Occipital lobe (tissue), 2 donors: ENCODE results near the gene MCTP2. TPM values are rescaled to one million over a fixed set of nuclear protein-coding genes. Genes with fewer than 3 reads are reported as not detected.

Experiments
- DNase-seq: peaks from one replicate; lab custom pipeline; 2025; lab: John Stamatoyannopoulos, UW
- total RNA-seq: library from RNA; depleted of rRNA; stranded (reverse); fragments of >200 nt; gene quantifications from one replicate; pipeline ENCODE4 v1.2.3, GENCODE V29; 2014

MCTP2 gene
- total RNA-seq, 1 donor from 2014 or later = 0.62 TPM

DNA sequence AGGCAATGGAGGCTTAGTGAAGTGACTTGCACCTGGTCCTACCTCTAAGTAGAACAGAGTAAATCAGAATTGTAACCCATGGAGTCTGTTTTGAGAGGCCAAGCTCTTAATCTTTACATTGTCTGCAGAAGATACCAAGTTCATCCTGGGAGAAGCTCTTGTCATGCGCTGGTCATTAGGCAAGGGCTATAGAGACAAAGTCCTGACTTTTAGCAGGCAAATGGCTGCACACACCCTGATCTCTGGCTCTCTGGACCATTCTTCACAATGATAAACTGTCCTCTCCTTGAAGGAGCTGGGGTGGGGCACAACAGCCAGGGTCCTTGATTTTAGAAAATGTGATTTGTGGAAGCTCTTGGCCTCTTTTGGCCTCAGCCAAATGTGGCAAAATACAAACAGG, 65.4 kb downstream of the MCTP2 start:
- no peak for DNase-seq

DNA sequence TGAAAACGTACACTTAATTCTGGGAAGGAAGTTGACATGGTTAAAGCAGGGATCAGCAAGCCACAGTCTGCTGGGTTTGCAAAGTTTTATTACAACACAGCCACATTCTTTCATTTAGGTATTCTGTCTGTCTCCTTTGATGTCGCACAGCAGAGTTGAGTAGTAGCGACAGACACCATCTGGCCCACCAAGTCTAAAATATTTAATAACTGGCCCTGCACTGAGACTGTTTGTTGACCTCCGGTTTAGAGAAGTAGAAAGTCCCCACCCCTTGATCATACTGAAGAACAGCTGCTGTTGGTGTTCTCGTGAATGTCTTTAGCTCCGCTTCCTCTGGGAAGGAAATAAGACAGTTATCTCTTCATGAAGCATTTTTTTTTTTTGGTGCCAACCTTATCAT, 66.2 kb downstream of the MCTP2 start:
- no peak for DNase-seq

DNA sequence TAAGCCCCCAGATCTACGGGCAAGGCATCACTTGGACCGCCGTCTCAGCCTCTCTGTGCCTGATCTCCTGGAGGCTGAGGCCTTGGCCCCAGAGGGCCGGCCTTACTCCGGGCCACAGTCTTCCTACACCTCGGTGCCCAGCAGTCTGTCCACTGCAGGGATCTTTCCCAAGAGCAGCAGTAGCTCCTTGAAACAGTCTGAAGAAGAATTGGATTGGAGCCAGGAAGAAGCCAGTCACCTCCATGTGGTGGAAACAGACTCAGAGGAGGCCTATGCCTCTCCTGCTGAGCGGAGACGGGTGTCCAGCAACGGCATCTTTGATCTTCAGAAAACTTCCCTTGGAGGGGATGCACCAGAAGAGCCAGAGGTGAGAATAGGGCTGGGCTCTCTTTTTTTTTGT, 67.0 kb downstream of the MCTP2 start:
- no peak for DNase-seq

DNA sequence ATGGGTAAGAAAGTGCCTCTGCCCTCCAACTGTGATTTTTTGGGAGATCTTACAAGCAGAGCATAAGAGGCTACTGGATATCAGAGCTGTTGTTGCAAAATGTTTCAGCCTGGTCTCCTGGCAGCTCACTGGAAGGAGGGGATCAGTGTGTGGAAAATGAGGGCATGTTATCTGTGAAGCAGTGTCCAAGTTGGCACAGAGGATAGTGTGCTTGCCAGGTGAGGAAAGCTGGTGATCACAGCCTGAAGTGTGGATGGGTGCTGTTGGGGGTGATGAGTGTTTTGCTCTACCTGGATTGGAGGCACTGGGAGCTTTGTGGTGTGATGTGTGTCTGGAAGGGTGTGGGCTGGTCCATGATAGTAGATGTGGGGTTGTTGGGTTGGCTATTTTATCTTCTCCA, 69.3 kb downstream of the MCTP2 start:
- DNase-seq = no peak

DNA sequence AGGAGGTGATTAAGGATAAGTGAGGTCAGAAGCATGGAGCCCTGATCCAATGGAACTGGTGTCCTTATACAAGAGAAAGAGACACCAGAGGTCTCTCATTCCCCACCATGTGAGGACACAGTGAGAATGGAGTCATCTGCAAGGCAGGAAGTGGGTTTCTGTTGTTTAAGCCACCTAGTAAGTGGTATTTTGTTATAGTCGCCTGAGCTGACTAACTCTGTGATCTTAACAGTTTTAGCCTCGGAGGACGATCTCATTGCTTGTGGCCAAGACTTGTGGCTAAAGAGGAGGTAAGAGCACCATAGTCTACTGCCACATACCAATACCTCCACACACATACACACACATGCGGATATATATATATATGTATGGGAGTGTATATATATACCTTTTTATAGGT, 73.8 kb downstream of the MCTP2 start:
- DNase-seq = no peak

DNA sequence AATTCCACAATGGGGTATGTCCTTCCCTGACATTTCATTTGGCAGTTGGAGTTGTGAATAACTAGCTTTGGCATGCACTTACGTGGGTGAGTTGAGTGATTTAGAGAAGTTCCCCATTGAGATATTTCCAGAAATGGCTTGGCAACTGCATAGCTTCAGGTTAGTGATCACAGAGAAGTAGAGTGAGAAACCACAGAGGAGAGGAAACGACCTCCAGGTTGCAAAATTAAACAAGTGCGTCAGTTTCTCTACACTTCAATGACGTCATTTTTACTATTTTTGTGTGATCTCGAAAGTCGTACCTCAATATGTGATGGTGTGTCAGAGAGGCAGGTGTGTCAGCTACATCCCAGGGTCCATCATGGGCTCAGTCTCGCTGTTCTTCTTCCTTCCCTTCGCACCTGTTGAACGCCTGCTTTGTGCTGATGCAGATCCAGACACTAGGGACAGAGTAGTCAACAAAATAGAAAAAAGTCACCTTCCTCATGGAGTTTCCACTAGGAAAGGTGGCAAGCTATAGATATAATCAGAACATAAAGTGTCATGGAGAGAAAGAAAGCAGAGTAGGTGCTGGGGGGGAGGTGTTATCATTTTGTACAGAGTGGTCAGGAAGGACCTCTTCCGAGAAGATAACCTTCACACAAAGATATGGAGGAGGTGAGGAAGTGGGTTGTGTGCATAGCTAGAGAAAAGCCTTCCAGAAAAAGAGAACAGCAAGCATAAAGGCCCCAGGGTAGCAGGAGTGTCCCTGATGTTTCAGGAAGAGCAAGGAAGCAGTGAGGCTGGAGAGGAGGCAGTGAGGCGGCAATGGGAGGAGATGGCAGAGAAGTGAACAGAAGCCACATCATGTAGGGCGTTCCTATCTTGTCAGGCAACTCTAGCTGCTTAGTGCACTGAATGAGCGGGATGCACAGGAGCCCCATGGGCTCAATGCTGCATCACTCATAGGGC, 75.6 kb downstream of the MCTP2 start:
- no peak for DNase-seq

DNA sequence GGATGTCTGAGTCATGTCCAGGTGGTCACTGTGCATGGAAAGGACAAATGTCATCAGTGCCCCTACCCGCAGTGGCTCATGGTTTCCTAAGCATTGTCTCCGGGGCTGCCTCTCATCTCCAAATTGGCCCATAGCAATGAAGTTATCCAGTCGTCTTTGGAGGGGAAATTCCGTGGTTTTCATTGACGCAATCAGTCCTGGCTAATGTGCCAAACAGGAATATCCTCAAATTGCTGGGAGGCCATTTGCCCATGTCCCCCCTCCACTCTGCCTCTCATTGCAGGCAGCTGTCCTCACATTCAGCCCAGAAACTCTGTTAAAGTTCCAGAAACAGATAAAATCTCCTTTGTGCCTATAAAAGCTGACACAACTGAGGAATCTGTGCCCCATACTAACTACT, 81.6 kb downstream of the MCTP2 start:
- DNase-seq = no peak

DNA sequence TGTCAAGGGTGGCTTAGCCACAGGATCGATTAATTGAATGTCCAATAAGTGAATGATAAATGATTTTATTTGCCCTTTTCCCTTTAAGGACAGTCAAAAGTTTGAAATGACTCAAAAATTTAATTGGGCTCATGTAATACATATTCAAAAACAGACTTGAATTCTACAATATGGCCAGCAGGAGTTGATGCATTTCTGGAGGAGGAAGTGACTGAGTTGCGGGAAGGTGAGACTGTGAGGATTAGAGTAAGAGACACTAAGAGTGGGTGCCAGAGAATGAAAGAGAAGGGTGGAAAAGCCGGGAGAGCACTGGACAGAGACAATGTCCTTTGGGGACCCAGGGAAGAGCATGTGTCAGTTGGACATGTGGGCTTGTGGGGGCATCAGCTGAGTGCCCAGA, 83.3 kb downstream of the MCTP2 start:
- DNase-seq = no peak

DNA sequence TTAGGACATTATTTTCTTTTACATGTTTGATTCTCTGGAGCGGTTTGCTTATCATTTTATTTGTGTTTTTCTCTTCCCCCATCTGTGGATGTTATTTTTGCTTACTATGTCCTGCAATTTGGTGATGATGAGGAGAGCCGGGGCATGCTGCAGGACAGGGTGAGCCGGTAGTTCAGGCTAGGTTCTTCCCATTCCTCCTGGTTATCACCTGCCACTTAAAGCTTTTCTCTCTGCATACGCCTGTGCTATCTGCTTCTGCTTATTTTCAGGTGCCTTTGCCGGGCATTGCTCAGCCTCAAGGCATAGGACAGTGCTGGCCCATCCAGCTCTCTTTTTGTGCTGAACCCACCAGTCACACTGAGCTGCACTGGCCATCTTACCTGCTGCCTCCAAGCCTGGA, 85.8 kb downstream of the MCTP2 start:
- no peak for DNase-seq

DNA sequence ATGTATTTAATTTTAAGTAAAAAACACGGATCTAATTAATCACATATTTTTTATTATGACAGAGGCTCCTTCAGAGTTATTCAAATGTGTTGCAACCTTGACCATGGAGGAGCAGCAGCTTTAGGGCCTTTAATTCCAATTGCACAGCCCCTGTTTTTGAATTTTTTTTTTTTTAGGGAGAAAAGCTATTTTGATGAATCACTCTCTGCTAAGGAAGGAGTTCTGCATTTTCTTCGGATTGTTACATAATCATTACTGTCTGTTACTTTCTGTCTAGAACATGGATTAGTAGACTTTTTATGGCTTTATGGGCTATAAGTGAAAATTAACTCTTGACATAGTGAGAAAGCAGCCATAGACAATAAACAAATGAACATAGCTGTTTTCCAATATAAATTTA, 90.8 kb downstream of the MCTP2 start:
- DNase-seq = no peak

DNA sequence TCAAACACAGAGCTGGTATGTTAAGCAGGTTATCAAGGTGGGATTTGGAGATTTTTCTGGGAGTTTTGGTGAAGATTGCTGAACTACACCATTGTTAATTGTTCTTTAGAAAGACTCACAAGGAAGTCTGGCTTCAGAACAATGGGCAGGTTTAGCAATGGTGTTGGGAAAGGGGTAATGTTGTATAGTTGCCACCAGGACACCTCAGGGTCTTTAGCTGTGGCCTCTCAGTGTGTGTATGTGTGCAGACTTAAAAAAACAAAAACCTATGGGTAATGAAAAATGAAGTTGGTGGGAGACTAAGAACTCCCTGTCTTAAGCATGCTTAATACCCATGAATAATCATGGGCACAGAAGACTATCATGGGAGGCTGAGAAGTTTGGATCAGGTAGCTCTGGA, 91.7 kb downstream of the MCTP2 start:
- DNase-seq = no peak

DNA sequence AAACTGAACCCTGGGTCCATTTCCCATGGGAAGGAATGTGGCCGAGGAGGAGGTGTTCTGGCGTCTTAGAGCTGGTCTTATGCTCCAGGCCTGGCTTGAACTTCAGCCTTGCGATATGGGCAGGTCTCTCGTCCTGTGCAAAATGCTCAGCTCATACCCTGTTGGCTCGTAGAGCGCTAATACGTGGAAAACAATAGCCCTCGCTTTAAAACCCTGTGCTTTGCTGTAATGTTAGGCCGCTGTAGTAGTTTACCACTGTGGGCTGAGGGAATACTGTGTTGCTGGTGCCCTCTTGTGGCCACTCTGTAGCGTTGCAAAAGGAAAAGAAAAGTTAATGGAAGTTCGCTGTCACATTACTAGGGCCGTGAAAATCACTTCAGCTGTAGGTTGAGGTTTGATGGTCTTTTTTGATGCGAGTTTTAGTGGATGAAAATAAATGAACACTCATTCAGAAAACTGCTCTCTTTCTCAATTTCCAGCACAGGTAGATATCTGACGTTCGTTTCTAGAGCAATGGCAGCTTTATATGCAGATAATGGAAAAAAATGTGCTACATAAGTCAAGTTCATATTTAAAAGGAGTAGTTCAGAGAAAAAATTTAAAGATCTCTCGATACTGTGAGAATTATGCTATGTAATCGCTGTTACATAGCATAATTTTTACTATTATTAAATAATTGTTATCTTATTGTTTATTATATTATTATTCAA, 92.9 kb downstream of the MCTP2 start:
- no peak for DNase-seq

DNA sequence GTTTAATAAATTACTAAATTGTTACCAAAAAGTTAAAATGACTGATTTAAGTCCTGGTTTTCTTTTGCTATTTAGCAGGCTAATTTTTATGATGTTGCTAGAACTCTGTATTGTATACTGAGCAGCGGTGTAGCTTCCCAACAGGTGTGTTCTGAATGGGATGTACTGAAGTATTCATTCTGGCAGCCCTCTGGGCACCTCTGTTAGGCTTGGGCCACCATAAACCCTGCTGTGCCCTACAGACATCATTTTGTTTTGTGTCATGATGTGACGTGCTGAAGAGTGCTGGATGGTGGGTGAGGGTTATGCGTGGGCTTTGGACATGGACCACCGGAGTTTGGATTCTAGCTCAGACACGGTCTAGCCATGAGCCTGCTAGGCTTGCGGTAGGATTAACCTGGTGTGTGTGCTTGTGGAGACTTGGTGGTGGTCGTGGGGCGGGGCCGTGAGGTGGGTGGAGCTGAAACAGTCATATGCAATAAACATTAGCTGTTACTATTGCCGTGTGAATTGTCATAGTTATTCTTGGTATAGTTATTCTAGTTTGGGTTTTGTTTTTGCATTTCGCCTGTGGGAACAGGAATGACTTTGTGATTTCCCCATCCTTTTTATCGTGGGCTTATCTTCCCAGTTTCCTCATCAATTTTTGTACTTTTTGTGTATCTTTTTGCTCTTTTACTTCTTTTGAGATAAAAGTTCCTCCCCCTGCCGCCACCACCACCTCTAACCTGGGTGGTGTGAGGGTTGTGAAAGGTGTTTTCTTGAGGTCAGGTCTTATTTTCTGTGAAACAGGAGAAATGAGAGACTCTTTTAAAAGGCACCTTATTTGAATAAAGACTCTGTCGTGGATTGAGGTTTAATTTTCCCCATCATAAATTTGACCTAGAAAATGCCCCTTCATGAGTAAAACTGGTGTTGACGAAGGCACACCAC, 93.7 kb downstream of the MCTP2 start:
- DNase-seq = no peak

DNA sequence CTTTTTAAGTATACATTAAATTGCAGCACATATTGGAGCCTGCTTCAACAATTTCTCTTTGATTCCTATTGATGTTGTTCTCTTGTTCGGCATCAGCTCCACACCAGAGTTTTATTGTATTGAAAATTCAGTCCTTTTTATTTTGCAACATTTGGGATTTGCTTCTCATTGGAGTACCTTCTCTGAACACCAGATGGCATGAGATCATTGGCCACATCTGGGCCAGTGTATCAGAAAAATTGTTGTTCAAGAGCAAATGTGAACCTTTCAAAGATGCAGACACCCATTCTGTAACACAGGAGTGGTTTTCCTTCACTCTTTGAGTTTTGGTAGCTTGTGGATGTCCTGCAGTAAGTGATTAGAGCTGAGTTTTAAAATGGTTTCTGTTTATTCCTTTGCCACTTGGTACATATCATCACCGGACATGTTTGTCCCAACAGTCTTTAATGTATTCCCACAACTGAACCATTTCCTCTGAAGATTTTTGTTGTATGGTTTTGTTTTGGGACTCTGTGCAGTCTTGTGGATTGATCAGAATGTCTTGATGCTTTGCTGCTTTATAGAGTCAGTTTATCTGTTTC, 96.1 kb downstream of the MCTP2 start:
- DNase-seq = no peak

DNA sequence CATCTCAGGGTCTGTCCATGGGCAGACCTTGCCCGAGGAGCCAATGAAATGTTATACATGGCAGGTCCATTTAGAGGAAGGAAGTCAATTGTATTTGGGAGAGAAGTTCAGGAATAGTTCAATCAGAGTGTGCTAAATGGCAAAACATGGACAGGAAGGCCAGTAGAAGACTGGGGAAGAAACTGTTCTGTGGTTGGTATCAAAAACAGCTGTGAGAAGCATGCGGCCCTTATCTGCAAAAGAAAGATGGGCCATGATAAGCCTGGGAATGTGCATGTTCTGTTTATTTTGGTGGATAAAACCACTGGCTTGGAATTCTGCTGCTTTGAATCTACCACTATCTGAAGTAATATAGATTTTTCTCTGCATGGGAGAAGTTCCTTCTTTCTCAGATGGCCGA, 100.4 kb downstream of the MCTP2 start:
- DNase-seq = no peak

DNA sequence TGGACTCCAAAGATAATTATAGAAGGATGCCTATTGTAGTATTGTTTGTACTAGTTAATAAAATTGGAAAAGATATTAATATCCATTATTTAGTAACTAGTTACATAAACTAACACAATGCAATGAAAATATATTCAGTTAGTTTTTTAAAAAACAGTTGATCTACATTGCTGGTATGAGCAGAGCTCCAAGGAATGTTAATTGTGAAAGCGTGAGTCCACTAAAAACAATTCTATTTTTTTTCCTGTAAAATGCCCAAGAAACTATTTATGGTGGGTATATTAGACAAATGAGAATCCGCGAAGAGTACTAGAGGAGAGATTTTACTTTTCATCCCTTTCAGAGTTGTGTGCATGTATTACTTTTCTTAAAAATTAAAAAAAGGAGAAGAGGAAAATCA, 104.3 kb downstream of the MCTP2 start:
- DNase-seq = no peak

DNA sequence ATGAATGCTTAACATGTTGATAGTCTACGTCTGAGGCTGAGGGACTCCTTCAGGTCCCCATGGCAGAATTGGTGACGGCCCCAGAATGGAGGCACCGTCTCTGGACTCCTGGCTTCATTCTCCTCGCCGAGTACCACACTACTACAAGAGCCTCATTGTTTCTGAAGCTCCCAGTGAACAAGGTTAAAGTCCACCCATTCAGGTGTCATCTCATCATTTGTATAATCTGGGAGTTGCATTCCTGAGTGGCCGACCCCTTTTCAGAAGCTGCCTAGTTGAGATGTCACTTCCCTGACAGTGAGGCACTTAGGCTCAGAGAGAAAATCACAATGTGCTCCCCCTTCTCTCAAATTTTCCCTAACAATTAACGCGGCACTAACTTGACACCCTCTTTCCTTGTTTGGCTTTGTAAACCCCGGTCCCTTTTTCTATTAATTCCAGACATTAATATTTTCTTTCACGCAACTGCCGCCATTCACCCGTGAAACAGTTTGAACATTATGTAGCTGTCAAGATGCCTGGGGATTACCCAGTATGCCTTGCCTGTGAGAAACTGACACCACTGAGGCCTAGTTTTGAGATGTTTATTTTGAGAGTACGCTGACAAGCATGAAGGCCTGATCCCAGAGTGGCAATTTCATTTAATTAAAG, 105.6 kb downstream of the MCTP2 start:
- DNase-seq = no peak

DNA sequence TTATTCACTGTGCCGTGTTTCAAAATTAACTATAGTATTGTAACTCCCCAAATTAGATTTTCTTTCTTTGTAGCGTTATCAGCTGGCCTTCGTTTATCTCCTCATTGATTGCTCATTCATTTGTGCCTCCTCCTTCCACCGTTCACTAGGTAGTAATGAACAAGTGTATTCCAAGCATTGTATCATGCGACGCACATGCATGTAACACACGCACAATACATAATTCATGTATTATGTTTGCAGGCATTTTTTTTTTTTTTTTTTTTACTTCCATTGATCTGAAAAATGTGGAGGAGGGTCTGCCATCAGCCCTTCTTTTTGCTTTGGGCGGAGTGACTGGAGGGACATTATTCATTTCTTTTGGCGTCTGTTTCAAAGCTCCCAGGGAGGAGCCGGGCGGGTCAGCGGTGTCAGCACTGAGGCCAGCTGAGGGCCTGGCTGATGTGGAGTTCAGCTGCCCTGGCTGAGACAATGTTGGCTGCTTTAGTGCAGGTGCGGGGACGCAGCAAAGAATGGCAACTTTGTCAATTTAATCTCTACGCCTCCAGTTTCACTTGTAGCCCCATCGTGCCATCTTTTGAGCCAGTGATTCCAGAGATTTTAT, 107.0 kb downstream of the MCTP2 start:
- no peak for DNase-seq

DNA sequence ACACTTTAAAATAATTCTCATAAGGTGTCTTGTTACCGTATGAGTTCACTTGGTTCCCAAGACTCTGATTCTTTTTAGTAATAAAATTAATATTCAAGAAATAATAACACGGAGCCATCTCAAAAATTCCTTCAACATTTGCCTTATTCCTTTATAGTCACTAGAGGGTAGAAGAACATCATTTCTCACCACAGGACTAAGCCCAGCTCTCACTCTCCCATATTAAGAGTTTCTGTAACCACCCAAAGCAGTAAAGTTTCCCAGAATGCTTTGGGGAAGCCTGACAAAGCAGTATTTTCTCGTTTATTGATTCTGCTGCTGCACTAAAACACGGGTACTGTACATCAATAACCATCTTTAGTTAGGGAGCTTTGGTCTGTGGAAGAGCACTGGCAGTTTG, 114.9 kb downstream of the MCTP2 start:
- DNase-seq = no peak

DNA sequence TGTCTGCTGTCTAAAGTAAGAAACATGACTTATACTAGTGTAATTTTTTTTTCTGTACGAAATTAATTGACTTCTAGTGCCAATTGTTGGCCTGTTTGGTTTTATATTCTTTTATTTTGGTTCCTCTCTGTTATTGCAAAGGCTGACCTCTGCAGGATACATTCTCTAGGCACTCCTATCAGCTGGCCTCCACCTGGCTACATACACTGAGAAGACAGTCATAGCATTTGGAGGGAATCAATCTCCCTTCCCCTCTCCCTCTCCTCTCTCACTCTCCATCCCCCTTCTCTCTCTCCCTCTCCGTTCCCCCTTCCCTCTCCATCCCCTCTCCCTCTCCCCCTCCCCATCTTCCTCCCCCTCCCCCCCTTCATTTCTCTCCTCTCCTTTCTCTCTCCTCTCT, 116.7 kb downstream of the MCTP2 start:
- DNase-seq = no peak
